DMS53 (cell line): ENCODE data around the gene TRNP1.
A peak's percentile ranks its signal among the peaks of the same experiment; 100 is the strongest.

Experiments
- DNase-seq: peaks from one replicate; lab custom pipeline; 2025; lab: John Stamatoyannopoulos, UW

Gene TRNP1

GRCh38 chr1:27001570-27002360, 8.3 kb downstream of the TRNP1 start:
- no peak for DNase-seq

GRCh38 chr1:27003745-27004470, 10.4 kb downstream of the TRNP1 start:
- peak; percentile 75 for DNase-seq

- peak; percentile 62 for DNase-seq
Observed at GRCh38 chr1:27004471-27005165, 11.1 kb downstream of the TRNP1 start.

- DNase-seq, result no peak
Observed at GRCh38 chr1:27005166-27005530, 11.7 kb downstream of the TRNP1 start.

GRCh38 chr1:27005648-27006496, 12.4 kb downstream of the TRNP1 start:
- DNase-seq, result no peak

- DNase-seq, result no peak
Observed at GRCh38 chr1:27006683-27007082, 13.2 kb downstream of the TRNP1 start.

- peak; percentile 35 for DNase-seq
Observed at GRCh38 chr1:27007909-27008582, 14.6 kb downstream of the TRNP1 start.

GRCh38 chr1:27009601-27010197, 16.2 kb downstream of the TRNP1 start:
- DNase-seq, result no peak

- no peak for DNase-seq
Observed at GRCh38 chr1:27010226-27010994, 16.9 kb downstream of the TRNP1 start.

GRCh38 chr1:27011058-27011764, 17.7 kb downstream of the TRNP1 start:
- no peak for DNase-seq

- DNase-seq, result no peak
Observed at GRCh38 chr1:27011976-27012563, 18.6 kb downstream of the TRNP1 start.

- DNase-seq, result no peak
Observed at GRCh38 chr1:27015260-27015659, 21.8 kb downstream of the TRNP1 start.

- no peak for DNase-seq
Observed at GRCh38 chr1:27016376-27016775, 22.9 kb downstream of the TRNP1 start.

- DNase-seq, result no peak
Observed at GRCh38 chr1:27017207-27017606, 23.7 kb downstream of the TRNP1 start.

- peak; percentile 52 for DNase-seq
Observed at GRCh38 chr1:27018316-27018715, 24.8 kb downstream of the TRNP1 start.

- DNase-seq, result no peak
Observed at GRCh38 chr1:27021354-27022031, 28.0 kb downstream of the TRNP1 start.

GRCh38 chr1:27025718-27026117, 32.2 kb downstream of the TRNP1 start:
- no peak for DNase-seq
